Measurements from ENCODE around the gene SPOCK1.
"Not testable (repeated sequence)": the region's sequence is repeated elsewhere in the genome, so short reads cannot be mapped to it uniquely, and the experiment has no call there.

The SPOCK1 gene

DNA sequence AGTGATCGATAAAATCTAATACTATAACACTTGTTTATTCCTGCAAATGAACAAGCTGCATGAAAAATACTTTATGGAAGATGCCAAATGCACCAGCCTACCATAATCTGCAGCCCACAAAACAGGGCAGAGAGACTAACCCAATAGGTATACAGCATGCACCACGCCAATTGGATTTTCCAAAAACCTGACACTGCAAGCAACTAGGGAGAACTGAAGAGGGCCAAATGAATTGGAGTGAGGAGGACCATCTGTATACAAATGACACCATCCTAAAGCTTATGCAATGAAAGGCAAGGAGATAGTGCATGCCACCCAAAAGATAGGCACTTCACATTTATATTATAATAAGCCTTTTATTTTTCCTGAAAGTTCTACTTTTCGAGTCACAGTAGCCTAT lies 100.4 kb downstream of the SPOCK1 start:
- in situ Hi-C loops (cut with MboI; ENCODE audit: low sequenced_read_pairs) = no loop called here

GRCh38 chr5:137398154-137398553 lies 101.0 kb downstream of the SPOCK1 start:
- in situ Hi-C loops (cut with MboI; ENCODE audit: low sequenced_read_pairs) = no loop called here

DNA sequence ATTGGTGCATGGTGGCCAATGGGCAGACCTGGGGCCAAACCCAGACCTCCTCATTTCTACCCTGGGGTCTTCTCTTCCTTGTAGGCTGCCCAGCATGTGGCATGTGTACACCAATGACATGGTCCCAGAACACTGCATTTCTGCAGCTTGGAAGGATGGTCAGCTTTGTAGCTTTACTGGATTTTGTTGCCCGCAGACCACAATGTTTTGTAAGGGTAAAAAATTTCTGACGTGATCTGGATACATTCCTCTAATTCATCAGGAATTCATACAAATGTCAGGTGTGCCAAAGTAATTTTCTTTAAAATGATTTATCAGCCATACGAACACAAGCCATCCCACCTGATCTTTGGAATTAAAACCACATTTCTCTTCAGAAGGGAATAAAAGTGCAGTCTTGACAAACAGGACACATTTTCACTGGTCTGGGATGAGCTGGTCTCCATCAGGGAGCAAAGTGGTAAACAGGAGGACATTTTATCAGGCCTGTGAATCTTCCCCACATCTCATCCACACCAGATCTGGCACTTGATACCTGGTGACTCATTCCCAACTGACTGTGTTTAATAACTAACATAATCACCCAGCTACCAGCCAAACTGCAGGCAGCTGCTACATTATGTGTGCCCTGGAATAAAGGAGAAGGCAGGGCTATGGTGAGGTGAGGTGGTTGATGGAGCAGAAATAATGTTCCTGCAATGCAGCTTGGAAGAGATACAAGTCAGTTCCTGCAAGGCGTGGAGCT lies 103.9 kb downstream of the SPOCK1 start:
- in situ Hi-C loops (cut with MboI; ENCODE audit: low sequenced_read_pairs) = no loop called here

DNA sequence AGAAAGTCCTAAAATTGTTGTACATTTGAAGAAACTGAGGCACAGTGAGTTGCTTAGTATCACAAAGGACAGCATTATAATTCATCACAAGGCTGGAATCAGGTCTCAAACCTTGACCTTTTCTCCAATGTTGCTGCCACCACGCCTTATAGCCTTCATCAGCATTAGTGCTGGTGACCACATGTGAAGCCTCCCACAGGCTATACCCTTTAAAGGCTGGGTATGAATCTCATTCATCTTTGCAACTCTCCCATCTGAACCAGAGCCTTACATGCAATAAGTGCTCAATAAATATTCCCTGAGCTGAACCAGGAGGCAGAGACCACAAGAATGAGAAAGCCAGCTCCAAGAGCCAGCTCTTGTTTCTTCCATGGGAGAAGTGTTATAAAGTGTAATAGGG lies 104.7 kb downstream of the SPOCK1 start:
- in situ Hi-C loops (cut with MboI; ENCODE audit: low sequenced_read_pairs) = no loop called here

DNA sequence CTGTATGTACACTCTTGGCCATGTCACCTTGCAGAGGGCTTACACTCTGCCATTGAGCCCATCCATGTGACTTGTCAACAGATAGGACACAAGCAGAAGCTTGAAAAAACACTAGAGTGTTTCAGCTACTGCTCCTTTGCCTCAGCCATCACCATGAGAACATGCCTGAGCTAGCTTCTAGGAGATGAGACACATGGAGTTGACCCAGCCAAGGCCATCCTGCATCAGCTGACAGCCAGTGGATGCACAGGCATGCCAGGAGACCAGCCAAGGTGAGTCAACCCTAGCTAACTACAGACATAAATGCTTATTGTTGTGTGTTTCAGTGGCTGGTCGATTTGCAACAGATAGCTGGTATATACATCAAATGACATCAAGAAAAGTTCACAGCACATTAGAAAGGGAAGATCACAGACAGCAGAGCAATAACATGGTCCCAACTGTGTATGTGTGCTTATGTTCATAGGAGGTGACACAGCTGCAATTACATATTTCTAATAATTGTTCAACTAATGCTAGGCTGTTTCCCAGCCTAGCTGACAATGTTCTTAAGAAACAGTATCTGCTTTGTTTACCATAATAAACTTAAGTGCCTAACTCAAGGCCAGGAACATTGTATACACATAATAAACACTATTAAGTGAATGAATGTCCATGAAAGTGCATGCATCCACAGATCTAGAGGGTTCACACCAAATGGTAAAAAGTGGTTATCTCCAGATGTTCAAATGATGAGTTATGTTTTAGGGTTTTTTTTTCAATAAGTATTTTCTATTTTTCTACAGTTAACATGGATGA lies 105.7 kb downstream of the SPOCK1 start:
- in situ Hi-C loops (cut with MboI; ENCODE audit: low sequenced_read_pairs) = no loop called here

DNA sequence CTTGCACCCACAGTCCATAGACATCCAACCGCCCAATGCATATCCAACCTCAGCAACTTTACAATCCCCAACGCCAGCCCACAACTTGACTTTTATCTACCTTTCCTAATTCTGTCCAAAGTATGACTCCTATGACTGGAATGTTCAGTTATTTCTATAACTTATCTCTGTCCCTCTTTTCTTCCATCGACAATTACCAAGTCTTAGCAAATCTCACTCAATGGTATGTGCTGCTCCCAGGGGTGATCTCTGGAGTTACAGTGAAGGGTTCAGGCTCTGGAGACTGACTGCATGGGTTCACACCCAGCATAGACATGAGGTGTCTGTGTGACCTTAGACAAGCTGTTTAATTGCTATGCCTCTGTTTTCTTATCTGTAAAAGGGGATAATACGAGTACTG lies 106.9 kb downstream of the SPOCK1 start:
- in situ Hi-C loops (cut with MboI; ENCODE audit: low sequenced_read_pairs) = no loop called here

DNA sequence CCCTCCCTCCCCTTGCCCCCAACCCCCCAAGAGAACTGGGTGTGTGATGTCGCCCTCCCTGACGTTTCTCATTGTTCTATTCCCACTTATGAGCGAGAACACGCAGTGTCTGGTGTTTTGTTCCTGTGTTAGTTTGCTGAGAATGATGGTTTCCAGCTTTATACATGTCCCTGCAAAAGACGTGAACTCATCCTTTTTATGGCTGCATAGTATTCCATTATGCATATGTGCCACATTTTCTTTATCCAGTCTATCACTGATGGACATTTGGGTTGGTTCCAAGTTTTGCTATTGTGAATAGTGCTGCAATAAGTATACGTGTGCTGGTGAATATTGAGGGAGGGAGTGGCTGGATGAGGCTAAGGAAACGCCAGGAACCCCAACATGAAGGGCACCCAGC lies 108.1 kb downstream of the SPOCK1 start:
- in situ Hi-C loops (cut with MboI; ENCODE audit: low sequenced_read_pairs) = not testable (repeated sequence)

GRCh38 chr5:137389042-137389441 lies 110.1 kb downstream of the SPOCK1 start:
- in situ Hi-C loops (cut with MboI; ENCODE audit: low sequenced_read_pairs) = no loop called here

GRCh38 chr5:137385064-137385463 lies 114.1 kb downstream of the SPOCK1 start:
- in situ Hi-C loops (cut with MboI; ENCODE audit: low sequenced_read_pairs) = no loop called here

DNA sequence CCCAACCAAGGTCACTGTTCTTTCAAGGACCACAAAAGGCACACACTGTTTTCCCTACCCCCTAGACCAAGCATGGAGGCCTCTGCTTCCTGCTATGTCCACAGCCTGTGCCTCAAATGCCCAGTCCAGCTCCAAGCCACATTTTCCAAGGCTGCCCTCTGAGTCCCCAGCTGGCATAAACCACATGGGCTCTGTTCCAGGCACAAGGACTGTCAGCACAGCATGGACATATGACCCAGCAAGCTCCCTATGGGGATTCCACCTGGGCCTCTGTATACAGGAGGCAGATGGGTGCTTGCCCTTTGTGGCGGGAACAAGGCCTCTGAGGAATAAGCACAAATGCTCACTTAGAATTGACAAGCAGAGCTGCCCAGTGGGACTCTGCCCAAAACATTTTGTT lies 115.2 kb downstream of the SPOCK1 start:
- in situ Hi-C loops (cut with MboI; ENCODE audit: low sequenced_read_pairs) = no loop called here

- in situ Hi-C loops (cut with MboI; ENCODE audit: low sequenced_read_pairs) = no loop called here
Observed at GRCh38 chr5:137381555-137381954, 117.6 kb downstream of the SPOCK1 start.

DNA sequence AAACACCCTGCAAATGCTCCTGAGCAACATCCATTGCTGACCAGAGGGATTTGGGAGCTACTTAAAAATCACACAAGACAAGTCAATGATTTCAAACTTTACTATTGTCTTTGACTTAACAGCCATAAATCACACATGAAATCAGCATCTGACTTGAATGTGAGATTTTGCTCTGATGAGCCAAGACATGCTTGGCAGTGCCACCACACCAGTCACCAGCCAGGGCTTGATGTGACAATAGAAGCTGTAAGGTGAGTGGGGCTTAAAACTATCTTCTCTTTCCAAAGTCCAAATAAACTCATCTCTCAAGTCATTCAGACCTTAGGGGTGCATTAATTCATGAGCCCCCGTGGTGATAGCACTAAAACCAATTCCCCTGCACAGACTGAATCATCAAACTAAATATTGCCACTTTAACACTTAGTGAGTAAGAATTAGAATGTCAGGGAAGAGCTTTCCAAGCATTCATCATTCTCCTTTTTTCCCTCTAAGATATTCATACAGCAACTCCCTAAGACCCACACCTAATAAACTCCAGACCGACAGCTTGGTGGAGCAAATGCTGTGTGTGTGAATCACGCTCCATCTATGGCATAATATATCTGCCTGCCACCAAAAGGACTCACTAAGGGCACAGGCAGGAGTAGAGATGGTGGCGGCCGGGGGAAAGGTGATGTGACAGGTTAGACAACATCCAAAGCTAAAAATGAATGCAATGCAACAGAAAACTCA lies 119.4 kb downstream of the SPOCK1 start:
- in situ Hi-C loops (cut with MboI; ENCODE audit: low sequenced_read_pairs) = no loop called here

GRCh38 chr5:137375741-137376526 lies 123.2 kb downstream of the SPOCK1 start:
- in situ Hi-C loops (cut with MboI; ENCODE audit: low sequenced_read_pairs) = no loop called here

- in situ Hi-C loops (cut with MboI; ENCODE audit: low sequenced_read_pairs) = no loop called here
Observed at GRCh38 chr5:137374110-137374714, 124.9 kb downstream of the SPOCK1 start.

GRCh38 chr5:137372773-137373160 lies 126.4 kb downstream of the SPOCK1 start:
- in situ Hi-C loops (cut with MboI; ENCODE audit: low sequenced_read_pairs) = no loop called here

GRCh38 chr5:137372016-137372772 lies 126.9 kb downstream of the SPOCK1 start:
- in situ Hi-C loops (cut with MboI; ENCODE audit: low sequenced_read_pairs) = no loop called here

DNA sequence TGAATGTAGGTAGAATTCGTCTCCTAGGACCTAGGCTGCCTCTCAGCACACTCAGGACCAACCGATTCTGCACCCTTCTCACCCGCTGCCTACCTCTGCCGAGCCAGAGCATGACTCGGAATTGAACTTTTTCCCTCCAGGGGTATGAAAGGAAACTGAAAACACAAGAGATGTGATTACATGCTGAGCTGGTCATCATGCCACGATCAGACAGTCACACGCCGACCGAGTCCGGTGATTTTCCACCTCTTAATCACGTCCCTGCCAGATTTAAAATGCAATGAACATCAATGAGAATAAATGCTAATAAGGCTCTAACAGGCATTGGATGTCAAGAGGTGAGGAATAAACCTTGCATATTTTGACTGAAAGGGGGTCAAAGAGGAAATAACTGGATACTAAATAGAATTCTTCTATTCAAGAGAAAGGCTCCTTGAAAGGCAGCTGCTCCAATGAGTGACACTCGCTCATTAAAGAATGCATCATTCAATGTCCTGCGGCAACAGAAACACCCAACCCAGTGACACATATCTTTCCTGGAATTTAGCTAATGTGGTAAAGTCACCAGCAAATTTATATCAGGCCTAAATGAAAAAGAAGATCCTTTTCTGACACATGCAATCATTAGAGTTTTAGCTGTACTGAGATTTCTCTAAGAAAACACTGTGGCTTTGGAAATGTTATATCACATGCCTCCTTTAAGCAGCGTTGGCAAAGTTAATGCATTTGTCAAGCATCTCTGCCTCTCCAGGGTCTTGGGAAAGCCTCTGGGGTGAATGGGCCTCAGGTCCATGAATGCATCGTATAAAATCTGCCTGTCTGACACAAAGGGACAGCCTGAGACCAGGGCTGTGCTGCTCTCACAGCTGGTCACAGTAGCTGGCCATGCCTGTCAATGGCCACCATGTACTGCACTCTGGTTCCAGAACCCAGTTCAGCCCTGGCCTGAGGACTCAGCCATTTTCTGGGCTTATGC lies 128.7 kb downstream of the SPOCK1 start:
- in situ Hi-C loops (cut with MboI; ENCODE audit: low sequenced_read_pairs) = no loop called here

GRCh38 chr5:137368651-137369050 lies 130.5 kb downstream of the SPOCK1 start:
- in situ Hi-C loops (cut with MboI; ENCODE audit: low sequenced_read_pairs) = no loop called here

DNA sequence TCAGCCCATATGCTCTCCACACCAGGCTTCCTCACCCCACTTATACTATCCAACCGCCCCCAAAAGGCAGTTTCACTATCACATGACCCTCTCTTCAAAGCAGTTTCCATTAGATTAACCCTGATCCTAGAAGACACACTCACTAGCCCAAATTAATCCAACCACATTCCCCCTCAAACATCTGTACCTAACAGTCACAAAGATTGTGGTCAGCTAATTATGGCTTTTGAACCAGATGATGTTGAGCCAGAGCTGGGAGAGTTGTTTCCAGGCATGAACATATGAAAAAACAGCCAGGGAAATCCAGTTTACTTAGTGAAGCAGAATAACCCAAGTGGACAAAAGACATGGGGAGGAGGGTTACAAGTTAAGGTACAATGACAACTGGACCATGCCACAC lies 131.2 kb downstream of the SPOCK1 start:
- in situ Hi-C loops (cut with MboI; ENCODE audit: low sequenced_read_pairs) = no loop called here

Measured in HL-60/S4 treated with retinoic acid at 250 ng/mL for 4 days and 3 days (cell line).